ENCODE measurements around the gene AOPEP. TPM values are rescaled to one million over a fixed set of nuclear protein-coding genes. Genes with fewer than 3 reads are reported as not detected.

The AOPEP gene
- total RNA-seq, 5 donors from 2014 or later (not counting 1 experiment from before 2014, with no cell fraction given), result 10.4 to 14.8 (median 11.3) TPM

- no peak overlapping the region for H3K27ac Mint-ChIP-seq
- DNase-seq, result no peak
- H3K36me3 ChIP-seq (ENCODE audit: control insufficient read depth in 2 of 2, extremely low read depth in 1 of 2, insufficient read depth in 1 of 2, low read length in 1 of 2), result peaks cover 0 to 3% of the 10 kb centered on the region in 2 donors
- H3K4me3 ChIP-seq (ENCODE audit: control insufficient read depth in 1 of 2, extremely low read depth in 1 of 2, low read length in 1 of 2), result no peak overlapping the region
- no peak overlapping the region for H3K4me3 Mint-ChIP-seq
- no peaks in the 10 kb centered on the region for H3K9me3 ChIP-seq
- H3K4me1 ChIP-seq (ENCODE audit: control insufficient read depth in 1 of 2, extremely low read depth in 1 of 2, insufficient read depth in 2 of 2, low read length in 2 of 2), result no peaks in the 10 kb centered on the region
- CTCF ChIA-PET, result no interaction called here
- POLR2A ChIA-PET, result no interaction called here
- H3K36me3 Mint-ChIP-seq, result peaks cover 20% of the 10 kb centered on the region
- no peaks in the 10 kb centered on the region for H3K9me3 Mint-ChIP-seq
- no peak for ATAC-seq (replicated peaks in 1 of 4)
- H3K27ac ChIP-seq (ENCODE audit: low read length), result no peak overlapping the region
- H3K27me3 ChIP-seq (replicated peaks in 1 of 2; ENCODE audit: control insufficient read depth in 2 of 2, extremely low read depth in 1 of 2, insufficient read depth in 2 of 2, low read length in 1 of 2), result no peaks in the 10 kb centered on the region
- 92% methylated on average over 5 of the region's 5 CpGs for WGBS (ENCODE audit: insufficient coverage)
- peaks cover 0 to 5% (median 0%) of the 10 kb centered on the region in 3 donors for H3K4me1 Mint-ChIP-seq
- H3K27me3 Mint-ChIP-seq, result no peaks in the 10 kb centered on the region
These were observed 196.2 kb downstream of the AOPEP start for GRCh38 chr9:94922691-94923107.

GRCh38 chr9:94923326-94924089, 197.0 kb downstream of the AOPEP start:
- H3K4me3 ChIP-seq (ENCODE audit: control insufficient read depth in 1 of 2, extremely low read depth in 1 of 2, low read length in 1 of 2), result no peak overlapping the region
- no peak for DNase-seq
- Mint-ChIP-seq H3K27ac (no peak overlapping the region), H3K4me3 (no peak overlapping the region), H3K36me3 (peaks cover 24% of the 10 kb centered on the region), H3K9me3 (no peaks in the 10 kb centered on the region), H3K4me1 (no peaks in the 10 kb centered on the region), H3K27me3 (no peaks in the 10 kb centered on the region)
- H3K36me3 ChIP-seq (ENCODE audit: control insufficient read depth in 2 of 2, extremely low read depth in 1 of 2, insufficient read depth in 1 of 2, low read length in 1 of 2), result peaks cover 0 to 3% of the 10 kb centered on the region in 2 donors
- H3K27ac ChIP-seq (ENCODE audit: low read length), result no peak overlapping the region
- POLR2A ChIA-PET, result no interaction called here
- WGBS (ENCODE audit: insufficient coverage), result 89% methylated on average over 10 of the region's 11 CpGs
- ATAC-seq (replicated peaks in 1 of 4), result no peak
- no peaks in the 10 kb centered on the region for H3K4me1 ChIP-seq (ENCODE audit: control insufficient read depth in 1 of 2, extremely low read depth in 1 of 2, insufficient read depth in 2 of 2, low read length in 2 of 2)
- CTCF ChIA-PET, result no interaction called here
- no peaks in the 10 kb centered on the region for H3K27me3 ChIP-seq (replicated peaks in 1 of 2; ENCODE audit: control insufficient read depth in 2 of 2, extremely low read depth in 1 of 2, insufficient read depth in 2 of 2, low read length in 1 of 2)
- no peaks in the 10 kb centered on the region for H3K9me3 ChIP-seq

GRCh38 chr9:94925751-94926430, 199.4 kb downstream of the AOPEP start:
- no peaks in the 10 kb centered on the region for H3K4me1 ChIP-seq (ENCODE audit: control insufficient read depth in 1 of 2, extremely low read depth in 1 of 2, insufficient read depth in 2 of 2, low read length in 2 of 2)
- ATAC-seq (replicated peaks in 1 of 4) (no peak), DNase-seq (no peak)
- no peak overlapping the region for H3K27ac ChIP-seq (ENCODE audit: low read length)
- H3K36me3 ChIP-seq (ENCODE audit: control insufficient read depth in 2 of 2, extremely low read depth in 1 of 2, insufficient read depth in 1 of 2, low read length in 1 of 2), result peaks cover 0 to 3% of the 10 kb centered on the region in 2 donors
- no peak overlapping the region for H3K27ac Mint-ChIP-seq
- H3K4me3 ChIP-seq (ENCODE audit: control insufficient read depth in 1 of 2, extremely low read depth in 1 of 2, low read length in 1 of 2), result no peak overlapping the region
- ChIA-PET POLR2A (interaction anchor here in 1 of 2 donors (0.5 kb wide), 1 partner anchor 1557 kb away, joined by 5 read pairs; no protein-coding TSS in a partner anchor), CTCF (no interaction called here)
- 95% methylated on average over 10 of the region's 10 CpGs for WGBS (ENCODE audit: insufficient coverage)
- H3K36me3 Mint-ChIP-seq, result peaks cover 37% of the 10 kb centered on the region
- H3K4me3 Mint-ChIP-seq, result no peak overlapping the region
- no peaks in the 10 kb centered on the region for H3K27me3 Mint-ChIP-seq
- no peaks in the 10 kb centered on the region for H3K9me3 ChIP-seq
- no peaks in the 10 kb centered on the region for H3K4me1 Mint-ChIP-seq
- H3K9me3 Mint-ChIP-seq, result no peaks in the 10 kb centered on the region
- no peaks in the 10 kb centered on the region for H3K27me3 ChIP-seq (replicated peaks in 1 of 2; ENCODE audit: control insufficient read depth in 2 of 2, extremely low read depth in 1 of 2, insufficient read depth in 2 of 2, low read length in 1 of 2)

GRCh38 chr9:94926431-94926800, 199.9 kb downstream of the AOPEP start:
- Mint-ChIP-seq H3K27me3 (no peaks in the 10 kb centered on the region), H3K36me3 (peaks cover 37% of the 10 kb centered on the region), H3K4me3 (no peak overlapping the region), H3K9me3 (no peaks in the 10 kb centered on the region), H3K27ac (no peak overlapping the region), H3K4me1 (no peaks in the 10 kb centered on the region)
- ChIA-PET CTCF (no interaction called here), POLR2A (interaction anchor here in 1 of 2 donors (0.5 kb wide), 1 partner anchor 1557 kb away, joined by 5 read pairs; no protein-coding TSS in a partner anchor)
- no peak overlapping the region for H3K4me3 ChIP-seq (ENCODE audit: control insufficient read depth in 1 of 2, extremely low read depth in 1 of 2, low read length in 1 of 2)
- no peak for ATAC-seq (replicated peaks in 1 of 4)
- H3K36me3 ChIP-seq (ENCODE audit: control insufficient read depth in 2 of 2, extremely low read depth in 1 of 2, insufficient read depth in 1 of 2, low read length in 1 of 2), result peaks cover 0 to 3% of the 10 kb centered on the region in 2 donors
- no peak overlapping the region for H3K27ac ChIP-seq (ENCODE audit: low read length)
- no peaks in the 10 kb centered on the region for H3K27me3 ChIP-seq (replicated peaks in 1 of 2; ENCODE audit: control insufficient read depth in 2 of 2, extremely low read depth in 1 of 2, insufficient read depth in 2 of 2, low read length in 1 of 2)
- H3K4me1 ChIP-seq (ENCODE audit: control insufficient read depth in 1 of 2, extremely low read depth in 1 of 2, insufficient read depth in 2 of 2, low read length in 2 of 2), result no peaks in the 10 kb centered on the region
- no peaks in the 10 kb centered on the region for H3K9me3 ChIP-seq
- no peak for DNase-seq
- 96% methylated on average over 7 of the region's 7 CpGs for WGBS (ENCODE audit: insufficient coverage)

GRCh38 chr9:94927048-94927761, 200.7 kb downstream of the AOPEP start:
- Histone ChIP-seq H3K36me3 (ENCODE audit: control insufficient read depth in 2 of 2, extremely low read depth in 1 of 2, insufficient read depth in 1 of 2, low read length in 1 of 2) (peaks cover 0 to 3% of the 10 kb centered on the region in 2 donors), H3K27me3 (replicated peaks in 1 of 2; ENCODE audit: control insufficient read depth in 2 of 2, extremely low read depth in 1 of 2, insufficient read depth in 2 of 2, low read length in 1 of 2) (no peaks in the 10 kb centered on the region), H3K4me3 (ENCODE audit: control insufficient read depth in 1 of 2, extremely low read depth in 1 of 2, low read length in 1 of 2) (no peak overlapping the region), H3K9me3 (no peaks in the 10 kb centered on the region), H3K27ac (ENCODE audit: low read length) (no peak overlapping the region), H3K4me1 (ENCODE audit: control insufficient read depth in 1 of 2, extremely low read depth in 1 of 2, insufficient read depth in 2 of 2, low read length in 2 of 2) (no peaks in the 10 kb centered on the region)
- Mint-ChIP-seq H3K4me1 (no peaks in the 10 kb centered on the region), H3K36me3 (peaks cover 41% of the 10 kb centered on the region), H3K27ac (no peak overlapping the region), H3K4me3 (no peak overlapping the region), H3K27me3 (no peaks in the 10 kb centered on the region), H3K9me3 (no peaks in the 10 kb centered on the region)
- ChIA-PET POLR2A (no interaction called here), CTCF (no interaction called here)
- DNase-seq (no peak), ATAC-seq (replicated peaks in 1 of 4) (no peak)
- WGBS (ENCODE audit: insufficient coverage), result 94% methylated on average over 12 of the region's 12 CpGs

- Histone ChIP-seq H3K4me3 (ENCODE audit: control insufficient read depth in 1 of 2, extremely low read depth in 1 of 2, low read length in 1 of 2) (no peak overlapping the region), H3K4me1 (ENCODE audit: control insufficient read depth in 1 of 2, extremely low read depth in 1 of 2, insufficient read depth in 2 of 2, low read length in 2 of 2) (no peaks in the 10 kb centered on the region), H3K27ac (ENCODE audit: low read length) (no peak overlapping the region), H3K27me3 (replicated peaks in 1 of 2; ENCODE audit: control insufficient read depth in 2 of 2, extremely low read depth in 1 of 2, insufficient read depth in 2 of 2, low read length in 1 of 2) (no peaks in the 10 kb centered on the region), H3K9me3 (no peaks in the 10 kb centered on the region), H3K36me3 (ENCODE audit: control insufficient read depth in 2 of 2, extremely low read depth in 1 of 2, insufficient read depth in 1 of 2, low read length in 1 of 2) (peaks cover 0 to 3% of the 10 kb centered on the region in 2 donors)
- Mint-ChIP-seq H3K9me3 (no peaks in the 10 kb centered on the region), H3K4me1 (no peaks in the 10 kb centered on the region), H3K27ac (no peak overlapping the region), H3K4me3 (no peak overlapping the region), H3K36me3 (peaks cover 41% of the 10 kb centered on the region), H3K27me3 (no peaks in the 10 kb centered on the region)
- DNase-seq, result no peak
- CTCF ChIA-PET, result no interaction called here
- WGBS (ENCODE audit: insufficient coverage), result 98% methylated on average over 14 of the region's 21 CpGs
- no peak for ATAC-seq (replicated peaks in 1 of 4)
- POLR2A ChIA-PET, result no interaction called here
These were observed 201.5 kb downstream of the AOPEP start for GRCh38 chr9:94927762-94928670.

Measured in T-cell (primary cell).